GM18526 (cell line): Measurements from ENCODE around the gene PTPRZ1.

Source experiments
- POLR2A ChIP-seq: IDR thresholded peaks from 3 replicates; pipeline ENCODE4 v1.6.1; 2011; ENCODE audit not compliant: insufficient read length; ENCODE audit errors: extremely low read depth

Gene PTPRZ1

DNA sequence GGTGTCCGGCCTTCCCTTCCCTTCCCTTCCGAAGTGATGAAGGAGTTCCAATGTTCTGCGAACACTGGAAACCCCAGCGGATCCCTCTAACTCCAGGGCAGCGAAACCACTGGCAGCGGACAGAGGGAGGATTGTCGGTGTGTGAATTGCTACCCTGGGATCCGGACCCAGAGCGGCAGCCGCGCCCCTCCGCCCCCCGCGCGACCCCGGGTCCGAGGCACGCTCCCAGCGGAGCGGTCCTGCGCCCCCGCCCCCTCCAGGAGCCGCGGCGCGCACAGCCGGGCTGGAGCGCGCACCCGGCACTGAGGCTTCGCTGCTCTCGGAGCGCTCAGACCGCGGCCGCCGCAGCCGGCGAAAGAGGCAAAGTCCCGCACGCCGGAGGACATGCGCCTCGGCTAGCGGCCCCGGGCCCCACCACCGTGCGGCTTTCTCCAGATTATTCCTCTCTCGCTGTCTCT, at the start of gene PTPRZ1:
PTPRZ1 (plus strand) TSS at position 331 of the 458 bp plus-strand sequence. CDS start 339 bp downstream, outside the sequence.
- no peak for TF ChIP-seq POLR2A

DNA sequence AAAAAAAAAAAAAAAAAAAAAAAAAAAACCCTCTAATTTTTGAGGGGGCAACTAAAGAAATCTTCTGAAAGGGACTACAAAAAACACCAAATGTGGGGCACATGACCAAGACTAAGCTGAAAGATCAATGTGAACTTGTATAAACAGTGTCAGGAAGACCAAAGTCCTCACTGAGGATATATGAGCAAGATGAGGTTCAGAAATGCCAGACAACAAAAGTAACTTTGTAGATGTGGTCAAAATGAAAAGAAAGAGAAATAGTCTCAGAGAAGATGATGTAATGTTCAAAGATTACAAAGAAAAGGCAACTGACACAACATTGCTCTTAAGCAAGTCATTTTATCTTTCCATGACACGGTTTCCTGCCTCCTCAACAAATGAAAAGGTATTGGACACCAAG, 48.7 kb upstream of the PTPRZ1 start:
- no peak for TF ChIP-seq POLR2A

GRCh38 chr7:121831351-121831750, 41.6 kb upstream of the PTPRZ1 start:
- no peak for TF ChIP-seq POLR2A

DNA sequence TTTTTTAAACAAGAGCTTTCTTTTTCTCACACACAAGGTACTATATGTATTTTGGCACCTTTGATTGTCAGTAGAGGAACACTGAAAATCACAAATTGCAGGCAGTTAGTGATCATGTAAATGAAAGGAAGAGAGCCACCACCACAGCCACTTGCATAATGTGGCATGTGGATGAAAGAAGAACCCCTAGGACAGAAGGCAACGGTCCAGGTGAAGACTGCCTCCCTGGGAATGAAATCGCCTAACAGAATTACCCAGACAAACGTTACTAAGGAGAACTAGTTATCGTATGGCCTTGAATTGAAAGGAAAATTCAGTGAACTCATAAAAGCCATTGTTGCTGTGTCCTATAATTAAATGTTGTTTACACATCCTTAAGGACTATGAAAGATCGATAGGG, 41.2 kb upstream of the PTPRZ1 start:
- no peak for TF ChIP-seq POLR2A

GRCh38 chr7:121832347-121832746, 40.6 kb upstream of the PTPRZ1 start:
- TF ChIP-seq POLR2A: no peak

GRCh38 chr7:121833991-121834390, 39.0 kb upstream of the PTPRZ1 start:
- no peak for TF ChIP-seq POLR2A

DNA sequence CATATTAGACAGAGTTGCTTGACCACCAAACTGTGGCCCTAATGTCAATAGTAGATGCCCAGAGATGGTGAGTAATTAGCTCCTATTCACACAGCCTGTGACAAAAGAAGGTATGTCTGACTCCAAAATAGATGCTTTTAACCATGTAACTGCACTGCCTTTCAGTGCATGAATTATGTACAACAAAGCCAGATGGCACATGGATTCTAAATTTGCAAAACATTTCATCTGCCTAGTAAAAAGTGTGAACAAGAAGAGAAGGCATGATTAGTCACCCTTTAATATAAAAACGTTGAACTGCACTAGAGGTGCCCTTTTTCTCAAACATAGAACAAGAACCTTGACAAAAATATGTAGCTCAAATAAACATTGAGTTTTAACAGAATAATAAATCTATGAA, 35.5 kb upstream of the PTPRZ1 start:
- no peak for TF ChIP-seq POLR2A

GRCh38 chr7:121847041-121847440, 25.9 kb upstream of the PTPRZ1 start:
- no peak for TF ChIP-seq POLR2A

GRCh38 chr7:121853307-121853706, 19.7 kb upstream of the PTPRZ1 start:
- TF ChIP-seq POLR2A: no peak

DNA sequence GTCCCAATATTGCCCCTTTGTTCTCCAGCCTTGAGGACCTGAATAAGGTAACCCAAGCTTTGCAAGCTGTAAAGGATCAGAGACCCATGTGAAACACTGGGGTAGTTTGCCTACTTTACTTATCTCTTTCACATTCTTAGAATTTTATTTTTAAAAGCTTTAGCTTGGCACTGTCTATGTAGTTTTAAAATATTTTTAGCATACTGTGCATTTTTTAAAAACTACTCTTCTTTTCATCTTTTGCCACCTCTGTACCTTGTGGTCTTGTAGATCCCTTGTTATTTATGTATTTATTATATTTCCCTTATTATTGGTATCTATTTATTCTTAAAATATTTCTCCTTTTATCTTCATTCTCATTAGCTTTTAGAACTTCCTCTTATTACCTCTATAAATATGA, 12.0 kb upstream of the PTPRZ1 start:
- TF ChIP-seq POLR2A: no peak

DNA sequence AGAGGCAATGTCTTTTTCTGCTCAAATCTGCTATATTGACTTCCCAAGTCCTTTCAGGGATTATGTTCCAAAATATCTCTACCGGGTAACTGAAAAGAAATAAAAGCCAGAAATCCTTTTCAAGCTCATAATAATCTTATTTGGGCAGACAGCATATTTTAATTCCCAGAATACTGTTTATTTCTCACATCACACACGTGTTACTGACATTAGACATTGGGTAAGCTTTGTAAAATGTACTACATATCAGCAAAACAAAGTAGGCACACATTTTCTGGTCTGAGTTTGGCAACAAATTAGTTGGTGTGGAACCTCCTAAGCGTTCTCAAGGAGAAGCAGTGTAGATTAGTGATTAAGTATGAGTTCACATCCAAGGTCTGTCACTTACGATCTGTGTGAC, 10.4 kb upstream of the PTPRZ1 start:
- TF ChIP-seq POLR2A: no peak

- TF ChIP-seq POLR2A: no peak
Measured at GRCh38 chr7:121871188-121871587, 1.8 kb upstream of the PTPRZ1 start.

DNA sequence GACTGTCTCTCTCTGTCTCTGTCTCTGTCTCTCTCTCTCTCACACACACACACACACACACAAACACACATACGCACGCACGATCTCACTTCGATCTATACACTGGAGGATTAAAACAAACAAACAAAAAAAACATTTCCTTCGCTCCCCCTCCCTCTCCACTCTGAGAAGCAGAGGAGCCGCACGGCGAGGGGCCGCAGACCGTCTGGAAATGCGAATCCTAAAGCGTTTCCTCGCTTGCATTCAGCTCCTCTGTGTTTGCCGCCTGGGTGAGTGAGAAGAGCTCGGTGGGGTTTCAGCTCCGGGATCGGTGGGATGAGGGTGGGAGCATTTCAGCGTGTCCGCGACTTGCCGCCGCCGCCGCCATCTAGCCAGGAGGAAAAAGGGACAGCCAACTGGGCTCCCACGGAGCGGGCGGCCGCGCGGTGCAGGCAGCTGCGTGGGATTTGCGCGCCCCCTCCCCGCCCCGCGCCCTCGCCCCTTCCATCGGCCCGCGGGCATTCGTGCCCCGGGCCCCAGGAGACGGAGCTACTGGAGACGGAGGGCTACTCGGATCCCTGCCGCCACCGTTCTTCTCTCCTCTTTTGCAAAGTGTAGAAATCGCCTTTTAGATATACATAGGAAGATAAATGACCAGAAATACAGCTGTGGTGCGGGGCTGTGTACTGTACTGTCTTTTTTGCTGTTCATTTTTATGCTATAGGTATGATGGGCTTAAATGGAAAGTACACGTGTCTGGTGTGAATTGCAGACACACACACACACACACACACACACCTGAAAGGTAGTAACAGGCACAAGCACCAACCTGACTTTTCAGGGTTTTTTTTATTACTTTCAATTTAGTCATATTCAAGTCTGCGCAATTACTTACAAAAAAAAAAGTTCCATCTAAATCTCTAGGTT, 581 bp downstream of the PTPRZ1 start:
- TF ChIP-seq POLR2A: no peak

DNA sequence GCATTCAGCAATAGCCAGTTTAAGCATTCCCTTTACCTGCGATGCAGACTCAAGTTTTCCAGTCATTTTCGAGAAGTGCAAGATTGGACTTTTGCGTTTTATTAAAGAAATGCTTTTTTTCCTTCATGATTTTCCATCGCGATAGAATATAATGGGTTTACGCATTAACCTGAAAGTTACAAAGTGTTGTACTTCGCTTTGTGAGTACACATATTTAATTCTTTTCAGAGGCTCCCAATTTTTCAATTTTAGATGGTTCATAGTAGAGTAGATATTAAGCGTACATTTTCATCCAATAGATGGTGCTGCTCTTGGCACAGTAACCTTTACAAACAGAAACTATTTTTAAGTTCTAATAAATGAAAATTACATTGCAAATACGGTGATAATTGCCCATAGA, 1.3 kb downstream of the PTPRZ1 start:
- TF ChIP-seq POLR2A: no peak

- TF ChIP-seq POLR2A: no peak
Measured at GRCh38 chr7:121875203-121875602, 2.2 kb downstream of the PTPRZ1 start.

GRCh38 chr7:121876656-121877500, 3.9 kb downstream of the PTPRZ1 start:
- TF ChIP-seq POLR2A: no peak
